Measurements from ENCODE around the gene SRGAP3.
A peak's percentile ranks its signal among the peaks of the same experiment; 100 is the strongest.

The SRGAP3 gene

GRCh38 chr3:8981700-8982099 is 267.7 kb downstream of the SRGAP3 start:
- Histone ChIP-seq H3K9me3 (no peaks in the 10 kb centered on the region), H3K4me3 (no peak overlapping the region), H3K27me3 (ENCODE audit: low read depth) (peaks cover 9% of the 10 kb centered on the region), H3K36me3 (replicated peaks) (no peaks in the 10 kb centered on the region), H3K4me1 (no peaks in the 10 kb centered on the region)
- no peak for DNase-seq (ENCODE audit: low spot score in 2 of 2)
- in situ Hi-C loops (cut with MboI; ENCODE audit: low sequenced_read_pairs): no loop called here

- Histone ChIP-seq H3K4me1 (no peaks in the 10 kb centered on the region), H3K9me3 (no peaks in the 10 kb centered on the region), H3K4me3 (no peak overlapping the region), H3K36me3 (replicated peaks) (no peaks in the 10 kb centered on the region), H3K27me3 (ENCODE audit: low read depth) (peaks cover 9% of the 10 kb centered on the region)
- in situ Hi-C loops (cut with MboI; ENCODE audit: low sequenced_read_pairs): no loop called here
- no peak for DNase-seq (ENCODE audit: low spot score in 2 of 2)
Observed at GRCh38 chr3:8981296-8981695, 268.1 kb downstream of the SRGAP3 start.

GRCh38 chr3:8980756-8981257 is 268.6 kb downstream of the SRGAP3 start:
- peaks cover 9% of the 10 kb centered on the region for H3K27me3 ChIP-seq (ENCODE audit: low read depth)
- no peak for DNase-seq (ENCODE audit: low spot score in 2 of 2)
- no peaks in the 10 kb centered on the region for H3K4me1 ChIP-seq
- H3K9me3 ChIP-seq: no peaks in the 10 kb centered on the region
- no peaks in the 10 kb centered on the region for H3K36me3 ChIP-seq (replicated peaks)
- no peak overlapping the region for H3K4me3 ChIP-seq
- in situ Hi-C loops (cut with MboI; ENCODE audit: low sequenced_read_pairs): no loop called here

- Histone ChIP-seq H3K4me1 (no peaks in the 10 kb centered on the region), H3K9me3 (no peaks in the 10 kb centered on the region), H3K36me3 (replicated peaks) (no peaks in the 10 kb centered on the region), H3K27me3 (ENCODE audit: low read depth) (peaks cover 9% of the 10 kb centered on the region), H3K4me3 (no peak overlapping the region)
- no peak for DNase-seq (ENCODE audit: low spot score in 2 of 2)
- in situ Hi-C loops (cut with MboI; ENCODE audit: low sequenced_read_pairs): no loop called here
Observed at GRCh38 chr3:8979262-8979661, 270.2 kb downstream of the SRGAP3 start.

GRCh38 chr3:8978551-8978950 is 270.9 kb downstream of the SRGAP3 start:
- in situ Hi-C loops (cut with MboI; ENCODE audit: low sequenced_read_pairs): no loop called here
- H3K36me3 ChIP-seq (replicated peaks): no peaks in the 10 kb centered on the region
- DNase-seq (ENCODE audit: low spot score in 2 of 2): no peak

GRCh38 chr3:8976540-8977182 is 272.8 kb downstream of the SRGAP3 start:
- Histone ChIP-seq H3K36me3 (replicated peaks) (no peaks in the 10 kb centered on the region), H3K4me3 (no peak overlapping the region), H3K27me3 (ENCODE audit: low read depth) (peaks cover 9% of the 10 kb centered on the region), H3K4me1 (no peaks in the 10 kb centered on the region), H3K9me3 (no peaks in the 10 kb centered on the region)
- in situ Hi-C loops (cut with MboI; ENCODE audit: low sequenced_read_pairs): no loop called here
- DNase-seq (ENCODE audit: low spot score in 2 of 2): no peak

More at GRCh38 chr3:8978551-8978950, 270.9 kb downstream of the SRGAP3 start:
- Histone ChIP-seq H3K4me1 (no peaks in the 10 kb centered on the region), H3K9me3 (no peaks in the 10 kb centered on the region), H3K4me3 (no peak overlapping the region), H3K27me3 (ENCODE audit: low read depth) (peaks cover 9% of the 10 kb centered on the region)

GRCh38 chr3:8975081-8976020 is 274.1 kb downstream of the SRGAP3 start:
- H3K27me3 ChIP-seq (ENCODE audit: low read depth): no peaks in the 10 kb centered on the region
- DNase-seq (ENCODE audit: low spot score in 2 of 2): no peak
- no peaks in the 10 kb centered on the region for H3K9me3 ChIP-seq
- H3K4me1 ChIP-seq: no peaks in the 10 kb centered on the region
- H3K4me3 ChIP-seq: no peak overlapping the region
- no peaks in the 10 kb centered on the region for H3K36me3 ChIP-seq (replicated peaks)
- in situ Hi-C loops (cut with MboI; ENCODE audit: low sequenced_read_pairs): no loop called here

- H3K4me1 ChIP-seq: no peaks in the 10 kb centered on the region
- peaks cover 3% of the 10 kb centered on the region; the same call in 1 of the 2 replicates for H3K27me3 ChIP-seq (ENCODE audit: low read depth)
- H3K36me3 ChIP-seq (replicated peaks): no peaks in the 10 kb centered on the region
- H3K9me3 ChIP-seq: no peaks in the 10 kb centered on the region
- no peak overlapping the region for H3K4me3 ChIP-seq
- no peak for DNase-seq (ENCODE audit: low spot score in 2 of 2)
- in situ Hi-C loops (cut with MboI; ENCODE audit: low sequenced_read_pairs): loop anchor here (5.0 kb wide), 2 partner anchors 93 to 328 kb away; no protein-coding TSS in a partner anchor
Observed at GRCh38 chr3:8974458-8974857, 275.0 kb downstream of the SRGAP3 start.

GRCh38 chr3:8972639-8973038 is 276.8 kb downstream of the SRGAP3 start:
- Histone ChIP-seq H3K9me3 (no peaks in the 10 kb centered on the region), H3K4me1 (no peaks in the 10 kb centered on the region), H3K4me3 (no peak overlapping the region), H3K27me3 (ENCODE audit: low read depth) (peaks cover 15% of the 10 kb centered on the region), H3K36me3 (replicated peaks) (no peaks in the 10 kb centered on the region)
- peak; percentile 23 to 60 for DNase-seq (ENCODE audit: low spot score in 2 of 2)
- in situ Hi-C loops (cut with MboI; ENCODE audit: low sequenced_read_pairs): loop anchor here (5.0 kb wide), 2 partner anchors 95 to 330 kb away; no protein-coding TSS in a partner anchor

GRCh38 chr3:8970971-8971589 is 278.4 kb downstream of the SRGAP3 start:
- in situ Hi-C loops (cut with MboI; ENCODE audit: low sequenced_read_pairs): loop anchor here (5.0 kb wide), 2 partner anchors 96 to 331 kb away; no protein-coding TSS in a partner anchor
- H3K4me1 ChIP-seq: no peaks in the 10 kb centered on the region
- H3K27me3 ChIP-seq (ENCODE audit: low read depth): peaks cover 15% of the 10 kb centered on the region
- no peaks in the 10 kb centered on the region for H3K9me3 ChIP-seq
- H3K4me3 ChIP-seq: no peak overlapping the region
- DNase-seq (ENCODE audit: low spot score in 2 of 2): peak; percentile 44 to 75
- no peaks in the 10 kb centered on the region for H3K36me3 ChIP-seq (replicated peaks)

GRCh38 chr3:8969241-8969640 is 280.2 kb downstream of the SRGAP3 start:
- H3K4me3 ChIP-seq: no peak overlapping the region
- H3K4me1 ChIP-seq: no peaks in the 10 kb centered on the region
- in situ Hi-C loops (cut with MboI; ENCODE audit: low sequenced_read_pairs): no loop called here
- peaks cover 15% of the 10 kb centered on the region for H3K27me3 ChIP-seq (ENCODE audit: low read depth)
- H3K36me3 ChIP-seq (replicated peaks): no peaks in the 10 kb centered on the region
- H3K9me3 ChIP-seq: no peaks in the 10 kb centered on the region
- DNase-seq (ENCODE audit: low spot score in 2 of 2): no peak

- Histone ChIP-seq H3K9me3 (no peaks in the 10 kb centered on the region), H3K27me3 (ENCODE audit: low read depth) (peaks cover 15% of the 10 kb centered on the region), H3K4me3 (no peak overlapping the region), H3K36me3 (replicated peaks) (no peaks in the 10 kb centered on the region), H3K4me1 (no peaks in the 10 kb centered on the region; the same call in 1 of the 2 replicates)
- no peak for DNase-seq (ENCODE audit: low spot score in 2 of 2)
- in situ Hi-C loops (cut with MboI; ENCODE audit: low sequenced_read_pairs): no loop called here
Observed at GRCh38 chr3:8968375-8968882, 281.0 kb downstream of the SRGAP3 start.

- Histone ChIP-seq H3K4me3 (no peak overlapping the region), H3K9me3 (no peaks in the 10 kb centered on the region), H3K27me3 (ENCODE audit: low read depth) (peaks cover 15% of the 10 kb centered on the region), H3K36me3 (replicated peaks) (no peaks in the 10 kb centered on the region), H3K4me1 (no peaks in the 10 kb centered on the region; the same call in 1 of the 2 replicates)
- in situ Hi-C loops (cut with MboI; ENCODE audit: low sequenced_read_pairs): no loop called here
- no peak for DNase-seq (ENCODE audit: low spot score in 2 of 2)
Observed at GRCh38 chr3:8967553-8967952, 281.9 kb downstream of the SRGAP3 start.
